ENCODE measurements around the gene PERP.
A peak's percentile ranks its signal among the peaks of the same experiment; 100 is the strongest.
"Not testable (repeated sequence)": the region's sequence is repeated elsewhere in the genome, so short reads cannot be mapped to it uniquely, and the experiment has no call there.

Gene PERP

DNA sequence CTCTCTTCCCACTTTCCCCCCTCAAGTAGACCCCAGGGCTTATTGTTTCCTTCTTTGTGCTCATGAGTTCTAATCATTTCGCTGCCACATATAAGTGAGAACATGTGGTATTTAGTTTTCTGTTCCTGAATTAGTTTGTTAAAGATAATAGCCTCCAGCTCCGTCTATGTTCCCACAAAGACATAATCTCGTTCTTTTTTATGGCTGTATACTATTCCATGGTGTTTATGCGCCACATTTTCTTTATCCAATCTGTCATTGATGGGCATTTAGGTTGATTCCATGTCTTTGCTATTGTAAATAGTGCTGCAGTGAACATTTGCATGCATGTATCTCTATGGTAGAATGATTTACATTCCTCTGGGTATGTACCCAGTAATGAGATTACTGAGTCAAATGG is 16.9 kb upstream of the PERP start:
- TF ChIP-seq, protein P1, sequence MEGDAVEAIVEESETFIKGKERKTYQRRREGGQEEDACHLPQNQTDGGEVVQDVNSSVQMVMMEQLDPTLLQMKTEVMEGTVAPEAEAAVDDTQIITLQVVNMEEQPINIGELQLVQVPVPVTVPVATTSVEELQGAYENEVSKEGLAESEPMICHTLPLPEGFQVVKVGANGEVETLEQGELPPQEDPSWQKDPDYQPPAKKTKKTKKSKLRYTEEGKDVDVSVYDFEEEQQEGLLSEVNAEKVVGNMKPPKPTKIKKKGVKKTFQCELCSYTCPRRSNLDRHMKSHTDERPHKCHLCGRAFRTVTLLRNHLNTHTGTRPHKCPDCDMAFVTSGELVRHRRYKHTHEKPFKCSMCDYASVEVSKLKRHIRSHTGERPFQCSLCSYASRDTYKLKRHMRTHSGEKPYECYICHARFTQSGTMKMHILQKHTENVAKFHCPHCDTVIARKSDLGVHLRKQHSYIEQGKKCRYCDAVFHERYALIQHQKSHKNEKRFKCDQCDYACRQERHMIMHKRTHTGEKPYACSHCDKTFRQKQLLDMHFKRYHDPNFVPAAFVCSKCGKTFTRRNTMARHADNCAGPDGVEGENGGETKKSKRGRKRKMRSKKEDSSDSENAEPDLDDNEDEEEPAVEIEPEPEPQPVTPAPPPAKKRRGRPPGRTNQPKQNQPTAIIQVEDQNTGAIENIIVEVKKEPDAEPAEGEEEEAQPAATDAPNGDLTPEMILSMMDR (IDR thresholded peaks at IDR 0.05; ENCODE audit: low read depth, low read length), result no peak
- no peak for DNase-seq (ENCODE audit: low read depth in 2 of 2)
- no peak overlapping the region for H3K4me3 ChIP-seq (replicated peaks in 1 of 2; ENCODE audit: low read depth in 2 of 2, low read length in 2 of 2)

DNA sequence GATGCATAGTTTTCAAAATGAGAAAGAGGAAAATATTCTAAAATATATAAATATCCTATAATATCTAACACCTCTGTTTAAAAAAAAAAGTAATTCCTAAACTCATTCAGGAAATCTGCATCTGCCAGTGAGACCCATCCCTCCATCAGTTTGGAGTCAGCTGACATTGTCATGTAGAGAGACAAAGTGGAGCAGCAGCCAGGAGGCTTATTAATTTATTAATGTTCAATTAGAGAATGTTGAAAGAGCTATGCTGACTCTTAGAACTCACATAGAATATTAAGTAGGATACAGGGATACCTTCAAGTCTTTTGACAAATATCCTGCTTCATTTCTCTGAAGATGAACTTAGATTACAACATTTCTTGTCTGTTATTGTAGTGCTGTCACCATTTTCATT is 12.8 kb upstream of the PERP start:
- TF ChIP-seq, protein P1 (IDR thresholded peaks at IDR 0.05; ENCODE audit: low read depth, low read length), result no peak
- no peak overlapping the region for H3K4me3 ChIP-seq (replicated peaks in 1 of 2; ENCODE audit: low read depth in 2 of 2, low read length in 2 of 2)
- no peak for DNase-seq (ENCODE audit: low read depth in 2 of 2)

DNA sequence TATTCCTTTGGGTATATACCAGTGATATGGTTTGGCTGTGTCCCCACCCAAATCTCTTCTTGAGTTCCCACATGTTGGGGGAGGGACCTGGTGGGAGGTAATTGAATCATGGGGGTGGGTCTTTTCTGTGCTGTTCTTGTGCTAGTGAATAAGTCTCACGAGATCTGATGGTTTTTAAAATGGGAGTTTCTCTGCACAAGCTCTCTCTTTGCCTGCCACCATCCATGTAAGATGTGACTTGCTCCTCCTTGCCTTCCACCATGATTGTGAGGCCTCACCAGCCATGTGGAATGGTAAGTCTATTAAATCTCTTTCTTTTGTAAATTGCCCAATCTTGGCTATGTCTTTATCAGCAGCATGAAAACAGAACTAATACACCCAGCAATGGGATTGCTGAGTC is 12.0 kb upstream of the PERP start:
- H3K4me3 ChIP-seq (replicated peaks in 1 of 2; ENCODE audit: low read depth in 2 of 2, low read length in 2 of 2); DNase-seq (ENCODE audit: low read depth in 2 of 2): not testable (repeated sequence)

DNA sequence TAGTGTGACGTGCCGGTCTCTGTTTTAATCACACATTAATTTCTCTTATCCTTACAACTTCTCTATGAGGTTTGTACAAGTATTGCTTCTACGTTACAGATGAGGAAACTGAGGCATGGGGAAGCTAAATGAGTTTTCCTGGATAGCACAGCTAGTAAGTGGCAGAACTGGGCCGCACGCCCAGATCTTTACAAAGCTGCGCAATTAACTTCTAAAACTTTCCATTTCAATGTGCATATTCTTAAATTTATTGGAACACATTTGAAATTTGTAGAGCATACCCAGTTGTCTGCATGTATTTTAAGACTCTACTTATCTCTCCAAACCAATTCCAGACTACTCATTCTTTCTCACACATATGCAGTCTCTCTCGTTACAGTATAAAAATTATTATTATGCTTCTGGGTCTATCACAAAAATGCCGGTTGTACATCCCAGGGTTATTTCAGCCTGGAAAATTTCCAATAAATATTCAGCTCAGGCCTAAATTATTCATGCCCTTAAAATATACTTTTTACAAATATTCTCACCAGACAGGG is 10.2 kb upstream of the PERP start:
- DNase-seq (ENCODE audit: low read depth in 2 of 2), result no peak
- TF ChIP-seq, protein P1 (IDR thresholded peaks at IDR 0.05; ENCODE audit: low read depth, low read length), result no peak
- no peak overlapping the region for H3K4me3 ChIP-seq (replicated peaks in 1 of 2; ENCODE audit: low read depth in 2 of 2, low read length in 2 of 2)

DNA sequence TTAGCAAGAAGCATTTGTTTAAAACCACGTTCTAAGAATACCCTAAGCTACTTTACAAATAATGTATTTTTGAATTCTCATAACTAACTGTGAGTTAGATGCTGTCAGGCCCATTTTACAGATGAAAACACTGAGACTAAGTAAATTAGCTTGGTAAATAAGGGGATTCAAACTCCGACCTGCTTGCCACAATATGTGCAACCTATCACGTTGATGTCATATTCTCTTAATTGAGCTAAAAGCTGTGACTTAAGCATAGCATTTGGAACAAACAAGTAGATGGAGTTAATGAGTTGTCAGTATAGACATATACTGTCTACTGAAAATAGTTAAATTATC is 9.4 kb upstream of the PERP start:
- DNase-seq (ENCODE audit: low read depth in 2 of 2), result no peak
- TF ChIP-seq, protein P1 (IDR thresholded peaks at IDR 0.05; ENCODE audit: low read depth, low read length), result no peak
- H3K4me3 ChIP-seq (replicated peaks in 1 of 2; ENCODE audit: low read depth in 2 of 2, low read length in 2 of 2), result no peak overlapping the region

DNA sequence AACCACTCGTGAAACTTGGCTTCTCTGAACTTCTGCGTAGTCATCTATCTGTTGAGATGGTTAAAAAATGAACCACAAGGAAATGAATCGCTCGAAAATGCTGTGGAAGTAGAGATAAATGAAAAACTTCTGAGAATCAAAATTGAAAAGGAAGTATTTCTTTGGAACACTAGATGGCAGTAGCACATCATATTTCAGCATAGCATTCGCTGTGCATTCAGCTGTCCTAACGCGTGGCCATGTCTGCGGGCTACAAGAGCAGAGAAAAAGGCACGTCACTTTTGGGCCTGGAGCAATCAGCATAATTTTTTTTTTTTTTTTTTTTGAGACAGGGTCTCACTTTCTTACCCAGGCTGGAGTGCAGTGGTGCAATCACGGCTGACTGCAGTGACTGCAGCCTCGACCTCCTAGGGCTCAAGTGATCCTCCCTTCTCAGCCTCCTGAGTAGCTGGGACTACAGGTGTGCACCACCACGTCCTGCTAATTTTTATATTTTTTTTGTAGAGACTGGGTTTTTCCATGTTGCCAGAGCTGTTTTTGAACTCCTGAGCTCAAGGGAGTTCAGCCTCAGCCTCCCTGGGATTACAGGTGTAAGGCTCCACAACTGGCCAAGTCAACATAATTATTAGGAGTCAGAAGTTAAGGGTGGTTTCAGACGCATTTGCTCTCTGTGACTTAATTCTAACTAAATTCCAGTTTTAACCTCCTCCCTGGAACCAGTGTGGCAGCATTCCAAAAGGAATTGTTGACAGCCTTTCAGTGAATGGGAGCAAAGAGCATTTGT is 8.8 kb upstream of the PERP start:
- TF ChIP-seq, protein P1 (IDR thresholded peaks at IDR 0.05; ENCODE audit: low read depth, low read length), result peak; percentile 54
- no peak overlapping the region for H3K4me3 ChIP-seq (replicated peaks in 1 of 2; ENCODE audit: low read depth in 2 of 2, low read length in 2 of 2)
- peak; percentile 82 to 84 for DNase-seq (ENCODE audit: low read depth in 2 of 2)

DNA sequence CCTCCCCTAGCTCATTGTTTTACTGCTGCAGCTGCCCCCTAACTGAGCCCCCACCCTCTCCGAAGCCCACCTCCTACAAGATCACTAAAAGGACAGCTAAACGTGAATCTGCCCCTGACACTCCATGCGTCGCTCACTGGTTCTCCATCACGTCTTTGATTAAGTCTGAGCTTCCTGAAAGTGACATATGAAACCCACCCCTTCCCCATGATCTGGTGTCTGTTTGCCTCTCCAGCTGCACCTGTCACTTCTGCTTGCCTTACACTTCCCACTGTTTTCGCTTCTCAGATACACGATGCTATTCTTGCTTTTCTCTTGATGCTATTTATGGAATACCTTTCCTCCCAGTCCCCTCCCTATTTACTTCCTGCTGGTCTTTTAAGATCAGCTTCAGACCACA is 8.0 kb upstream of the PERP start:
- no peak overlapping the region for H3K4me3 ChIP-seq (replicated peaks in 1 of 2; ENCODE audit: low read depth in 2 of 2, low read length in 2 of 2)
- TF ChIP-seq, protein P1 (IDR thresholded peaks at IDR 0.05; ENCODE audit: low read depth, low read length), result no peak
- no peak for DNase-seq (ENCODE audit: low read depth in 2 of 2)

All from cardiac fibroblast (primary cell).